Hippocampal formation (tissue), 2 donors: ENCODE data around the gene VAMP3.

ENCODE experiments used
- DNase-seq, 2 donors: peaks; one replicate each; lab custom pipeline; 2025; lab: John Stamatoyannopoulos, UW

Gene VAMP3

GRCh38 chr1:7770997-7771822, at the start of gene VAMP3:
VAMP3 (plus strand) TSS chr1:7771296; CDS start chr1:7771384, 88 bp downstream.
- DNase-seq, result peak; percentile 71 to 88

GRCh38 chr1:7721940-7722669, 49.0 kb upstream of the VAMP3 start:
- DNase-seq, result no peak

GRCh38 chr1:7722670-7723012, 48.5 kb upstream of the VAMP3 start:
- DNase-seq, result no peak

GRCh38 chr1:7726623-7727022, 44.5 kb upstream of the VAMP3 start:
- DNase-seq, result no peak

- peak in 1 of 2 donors; percentile 62 for DNase-seq
Observed at GRCh38 chr1:7727809-7728471, 43.2 kb upstream of the VAMP3 start.

GRCh38 chr1:7729761-7730160, 41.3 kb upstream of the VAMP3 start:
- DNase-seq, result no peak

GRCh38 chr1:7732331-7732730, 38.8 kb upstream of the VAMP3 start:
- no peak for DNase-seq

- DNase-seq, result no peak
Observed at GRCh38 chr1:7733276-7733675, 37.8 kb upstream of the VAMP3 start.

- DNase-seq, result no peak
Observed at GRCh38 chr1:7738044-7738443, 33.1 kb upstream of the VAMP3 start.

GRCh38 chr1:7743346-7743745, 27.8 kb upstream of the VAMP3 start:
- no peak for DNase-seq

- no peak for DNase-seq
Observed at GRCh38 chr1:7744882-7745281, 26.2 kb upstream of the VAMP3 start.

- DNase-seq, result no peak
Observed at GRCh38 chr1:7745783-7746182, 25.3 kb upstream of the VAMP3 start.

GRCh38 chr1:7747605-7748004, 23.5 kb upstream of the VAMP3 start:
- DNase-seq, result no peak

GRCh38 chr1:7749126-7749525, 22.0 kb upstream of the VAMP3 start:
- no peak for DNase-seq

GRCh38 chr1:7751174-7751573, 19.9 kb upstream of the VAMP3 start:
- no peak for DNase-seq

- peak; percentile 55 to 89 for DNase-seq
Observed at GRCh38 chr1:7752512-7753417, 18.3 kb upstream of the VAMP3 start.

GRCh38 chr1:7753641-7754040, 17.5 kb upstream of the VAMP3 start:
- DNase-seq, result no peak

- no peak for DNase-seq
Observed at GRCh38 chr1:7754234-7754633, 16.9 kb upstream of the VAMP3 start.

- no peak for DNase-seq
Observed at GRCh38 chr1:7755448-7755847, 15.6 kb upstream of the VAMP3 start.

GRCh38 chr1:7760245-7760644, 10.9 kb upstream of the VAMP3 start:
- no peak for DNase-seq

- DNase-seq, result no peak
Observed at GRCh38 chr1:7761103-7761502, 10.0 kb upstream of the VAMP3 start.

GRCh38 chr1:7767176-7767575, 3.9 kb upstream of the VAMP3 start:
- DNase-seq, result no peak
